Ovary (tissue), 3 donors: Measurements from ENCODE around the gene SSUH2.

Experiments used
- CTCF ChIP-seq, 3 donors: fragments of 450-650 bp in 2 of 3; fragments of 200-600 bp in 1 of 3; IDR thresholded peaks; one replicate each; pipeline versions ENCODE4 v1.5.1 to v1.8.0; 2016 to 2022; ENCODE audit warnings: antibody characterized with exemption in 3 of 3, mild to moderate bottlenecking in 1 of 3
- EP300 ChIP-seq: sonication (generic); formaldehyde crosslinking; IDR thresholded peaks from one replicate; pipeline ENCODE4 v1.6.1; 2017; ENCODE audit warnings: antibody characterized with exemption
- donor health status: DM: no; HTN: no; CAD: no.

DNA sequence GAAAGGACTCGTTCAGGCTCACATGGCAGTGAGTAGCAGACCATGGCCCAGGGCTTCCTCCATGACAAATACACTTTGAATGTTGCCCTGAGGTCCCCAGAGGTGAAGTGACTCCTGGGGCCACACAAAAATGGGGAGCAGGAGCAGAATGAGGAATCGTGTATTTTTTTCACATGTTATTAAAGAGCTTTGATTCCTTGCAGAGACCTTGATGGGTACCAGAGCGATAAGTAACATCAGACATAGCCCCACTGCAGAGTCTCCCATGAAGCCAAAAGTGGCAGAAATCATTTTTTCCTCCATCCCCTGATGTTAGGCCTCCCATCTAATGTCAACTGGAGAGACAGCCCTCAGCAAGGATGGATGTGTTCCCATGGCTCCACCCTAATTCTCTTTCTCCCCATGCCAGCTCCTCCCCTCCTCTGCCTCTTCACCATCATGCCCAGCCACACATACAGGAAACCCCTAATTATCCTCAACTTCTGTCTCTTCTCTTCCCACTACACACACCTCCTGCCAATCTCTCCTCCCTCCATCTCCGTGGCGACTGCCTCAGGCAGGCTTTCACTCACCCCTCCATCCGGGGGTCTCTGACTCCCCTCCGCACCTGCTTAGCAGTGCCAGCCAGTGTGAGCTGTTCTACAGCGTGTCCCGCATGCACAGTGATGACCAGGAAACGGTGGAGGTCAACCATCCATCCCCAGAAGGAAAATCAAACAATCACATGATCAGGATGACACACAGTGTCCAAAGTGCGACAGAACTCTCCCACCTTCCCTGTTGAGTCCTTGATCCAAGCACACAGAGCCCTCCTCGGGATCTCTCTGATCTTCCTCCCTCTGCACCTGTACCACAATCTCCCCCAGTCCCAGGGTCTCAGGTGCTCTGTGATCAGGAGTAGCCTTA is 7.1 kb upstream of the SSUH2 start:
- TF ChIP-seq CTCF (IDR thresholded peaks at IDR 0.05) (no peak), EP300 (no peak)
